Right atrium auricular region (tissue), 2 donors: ENCODE results near the gene CAMSAP2. TPM values are rescaled to one million over a fixed set of nuclear protein-coding genes. Genes with fewer than 3 reads are reported as not detected.
"Not testable (repeated sequence)": the region's sequence is repeated elsewhere in the genome, so short reads cannot be mapped to it uniquely, and the experiment has no call there.

Source experiments
- DNase-seq: peaks from one replicate; pipeline ENCODE4 v3.0.0-alpha.2; 2019; ENCODE audit warnings: low spot score
- H3K27ac ChIP-seq, 2 donors: fragments of 200-600 bp; sonication (generic); 1 replicate in 1 of 2; 2 replicates in 1 of 2; pipeline ENCODE4 v1.5.1; 2016 to 2019
- H3K27me3 ChIP-seq, 2 donors: fragments of 200-600 bp; sonication (generic); one replicate each; pipeline versions ENCODE4 v1.5.1 to v1.6.0; 2017 to 2019
- H3K36me3 ChIP-seq: fragments of 200-600 bp; sonication (generic); one replicate; pipeline ENCODE4 v1.5.1; 2016
- H3K4me1 ChIP-seq, 2 donors: fragments of 200-600 bp; sonication (generic); one replicate each; pipeline versions ENCODE4 v1.5.1 to v1.6.0; 2017 to 2019
- H3K4me3 ChIP-seq, 2 donors: fragments of 200-600 bp; sonication (generic); 1 replicate in 1 of 2; 2 replicates in 1 of 2; pipeline ENCODE4 v1.5.1; 2017 to 2019; ENCODE audit warnings: mild to moderate bottlenecking in 1 of 2, moderate library complexity in 1 of 2
- H3K9me3 ChIP-seq, 2 donors: fragments of 200-600 bp; sonication (generic); one replicate each; pipeline ENCODE4 v1.5.1; 2019
- CTCF ChIP-seq, 2 donors: fragments of 200-600 bp; sonication (generic); IDR thresholded peaks; one replicate each; pipeline ENCODE4 v1.5.1; 2019; ENCODE audit warnings: antibody characterized with exemption in 2 of 2
- total RNA-seq, 2 donors: library from RNA; depleted of rRNA; stranded (reverse); fragments of >200 nt; gene quantifications; one replicate each; pipeline ENCODE4 v1.1.0, GENCODE V29; 2016

The CAMSAP2 gene
- total RNA-seq, 2 donors from 2014 or later, result 34.6 to 36.4 TPM

DNA sequence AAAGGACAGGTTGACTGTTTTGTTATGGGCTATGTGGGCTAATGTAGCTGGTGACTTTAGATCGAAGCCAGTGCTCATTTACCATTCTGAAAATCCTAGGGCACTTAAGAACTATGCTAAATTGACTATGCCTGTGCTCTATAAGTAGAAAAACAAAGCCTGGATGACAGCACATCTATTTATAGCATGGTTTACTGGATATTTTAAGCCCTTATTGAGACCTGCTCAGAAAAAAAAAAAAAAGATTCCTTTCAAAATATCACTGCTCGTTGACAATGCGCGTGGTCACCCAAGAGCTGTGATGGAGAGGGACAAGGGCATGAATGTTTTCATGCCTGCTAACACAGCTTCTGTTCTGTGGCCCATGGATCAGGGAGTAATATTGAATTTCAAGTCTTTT is 48.1 kb downstream of the CAMSAP2 start:
- Histone ChIP-seq H3K4me3 (no peak overlapping the region), H3K36me3 (no peaks in the 10 kb centered on the region), H3K27ac (peak overlapping the region in 1 of 2 donors; percentile 35), H3K27me3 (no peaks in the 10 kb centered on the region), H3K9me3 (no peaks in the 10 kb centered on the region), H3K4me1 (peaks cover 0 to 5% of the 10 kb centered on the region in 2 donors)
- no peak for TF ChIP-seq CTCF (IDR thresholded peaks at IDR 0.05)
- DNase-seq, result no peak

DNA sequence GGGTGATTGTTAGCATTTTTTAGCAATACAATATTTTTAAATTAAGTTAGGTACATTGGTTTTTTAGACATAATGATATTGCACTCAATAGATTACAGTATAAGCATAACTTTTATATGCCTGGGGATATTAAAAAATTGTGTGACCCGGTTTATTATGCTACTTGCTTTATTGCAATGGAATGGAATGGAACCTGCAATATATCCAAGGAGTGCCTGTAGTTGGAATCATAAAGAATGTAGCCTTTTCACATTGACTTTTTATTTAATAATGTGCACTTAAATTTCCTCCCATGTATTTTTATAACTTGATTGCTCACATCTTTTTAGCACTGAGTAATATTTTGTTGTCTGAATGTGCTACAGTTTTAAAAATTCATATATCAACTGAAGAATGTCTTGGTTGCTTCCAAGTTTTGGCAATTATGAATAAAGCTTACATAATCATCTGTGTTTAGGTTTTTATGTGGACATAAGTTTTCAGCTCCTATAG is 49.2 kb downstream of the CAMSAP2 start:
- no peak for TF ChIP-seq CTCF (IDR thresholded peaks at IDR 0.05)
- Histone ChIP-seq H3K27ac (no peak overlapping the region), H3K9me3 (no peaks in the 10 kb centered on the region), H3K4me3 (no peak overlapping the region), H3K4me1 (peaks cover 0 to 5% of the 10 kb centered on the region in 2 donors), H3K36me3 (no peaks in the 10 kb centered on the region), H3K27me3 (no peaks in the 10 kb centered on the region)
- DNase-seq, result no peak

DNA sequence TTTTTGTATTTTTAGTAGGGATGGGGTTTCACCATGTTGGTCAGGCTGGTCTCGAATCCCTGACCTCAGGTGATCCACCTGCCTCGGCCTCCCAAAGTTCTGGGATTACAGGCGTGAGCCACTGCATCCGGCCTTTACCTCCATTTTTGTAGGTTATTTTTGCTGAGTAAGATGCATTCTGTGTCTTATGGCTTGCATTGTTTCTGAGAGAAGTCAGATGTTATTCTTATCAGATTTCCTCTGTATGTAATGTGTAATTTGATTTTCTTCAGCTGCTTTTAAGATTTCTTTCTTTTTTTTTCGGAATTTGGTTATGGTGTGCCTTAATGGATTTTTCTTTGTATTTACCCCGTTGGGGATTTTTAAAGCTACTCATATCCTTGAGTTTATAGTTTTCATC is 52.3 kb downstream of the CAMSAP2 start:
- H3K27me3 ChIP-seq, H3K9me3 ChIP-seq, H3K27ac ChIP-seq, DNase-seq, H3K36me3 ChIP-seq, H3K4me3 ChIP-seq: not testable (repeated sequence)
- H3K4me1 ChIP-seq, result peaks cover 0 to 18% of the 10 kb centered on the region in 2 donors

GRCh38 chr1:200793677-200794076 is 55.0 kb downstream of the CAMSAP2 start:
- Histone ChIP-seq H3K4me1 (peaks cover 0 to 13% of the 10 kb centered on the region in 2 donors), H3K27me3 (no peaks in the 10 kb centered on the region), H3K4me3 (no peak overlapping the region), H3K9me3 (no peaks in the 10 kb centered on the region), H3K27ac (no peak overlapping the region), H3K36me3 (no peaks in the 10 kb centered on the region)
- TF ChIP-seq CTCF (IDR thresholded peaks at IDR 0.05), result no peak
- no peak for DNase-seq

GRCh38 chr1:200794506-200795065 is 55.9 kb downstream of the CAMSAP2 start:
- Histone ChIP-seq H3K9me3 (no peaks in the 10 kb centered on the region), H3K4me1 (peaks cover 0 to 13% of the 10 kb centered on the region in 2 donors), H3K27ac (no peak overlapping the region), H3K4me3 (no peak overlapping the region), H3K27me3 (no peaks in the 10 kb centered on the region), H3K36me3 (no peaks in the 10 kb centered on the region)
- no peak for TF ChIP-seq CTCF (IDR thresholded peaks at IDR 0.05)
- DNase-seq, result no peak

GRCh38 chr1:200795156-200795555 is 56.5 kb downstream of the CAMSAP2 start:
- DNase-seq, result no peak
- Histone ChIP-seq H3K36me3 (no peaks in the 10 kb centered on the region), H3K4me1 (peaks cover 0 to 13% of the 10 kb centered on the region in 2 donors), H3K27ac (no peak overlapping the region), H3K4me3 (no peak overlapping the region), H3K27me3 (no peaks in the 10 kb centered on the region), H3K9me3 (no peaks in the 10 kb centered on the region)
- TF ChIP-seq CTCF (IDR thresholded peaks at IDR 0.05), result no peak
